ENCODE data around the gene FAIM2.

GRCh38 chr12:49930515-49931288 lies 27.0 kb upstream of the FAIM2 start:
- TF ChIP-seq CTCF (IDR thresholded peaks at IDR 0.05; ENCODE audit: extremely low read depth in 1 of 2, insufficient read depth in 1 of 2, low read depth in 1 of 2, low read length in 2 of 2) (no peak), EZH2 (IDR thresholded peaks at IDR 0.05; ENCODE audit: borderline replicate concordance, low read depth, low read length, severe bottlenecking) (no peak), MYC (IDR thresholded peaks at IDR 0.05; ENCODE audit: low read depth, low read length) (no peak), POLR2AphosphoS5 (IDR thresholded peaks at IDR 0.05; ENCODE audit: insufficient read depth, low read depth, low read length) (no peak), MAX (IDR thresholded peaks at IDR 0.05; ENCODE audit: insufficient read depth, insufficient read length) (no peak), JUN (IDR thresholded peaks at IDR 0.05; ENCODE audit: borderline replicate concordance, insufficient read depth, insufficient read length, low read depth) (peak; percentile 58), POLR2A (IDR thresholded peaks at IDR 0.05; ENCODE audit: low read depth, low read length) (no peak), GATA2 (IDR thresholded peaks at IDR 0.05; ENCODE audit: insufficient read depth, insufficient read length, low read depth, low read length) (no peak), FOS (IDR thresholded peaks at IDR 0.05; ENCODE audit: borderline replicate concordance, insufficient read depth, low read length) (peak; percentile 65)
